Fibroblast of villous mesenchyme (primary cell): ENCODE data around the gene SHE. TPM values are rescaled to one million over a fixed set of nuclear protein-coding genes. Genes with fewer than 3 reads are reported as not detected.

ENCODE experiments used
- DNase-seq: peaks from one replicate; pipeline ENCODE4 v3.0.0-alpha.2; 2010; ENCODE audit warnings: low read depth
- H3K4me3 ChIP-seq: 2 replicates; pipeline ENCODE4 v1.5.1; 2011; ENCODE audit warnings: low read depth, mild to moderate bottlenecking, low read length
- CTCF ChIP-seq: IDR thresholded peaks from 2 replicates; pipeline ENCODE4 v1.5.1; 2012; ENCODE audit warnings: low read depth, mild to moderate bottlenecking, low read length; ENCODE audit not compliant: insufficient read depth
- total RNA-seq: library from RNA; depleted of rRNA; stranded (reverse); fragments of >200 nt; gene quantifications from 2 replicates; pipeline ENCODE4 v1.2.3, GENCODE V29; 2012

SHE gene
- total RNA-seq, 1 donor, result not detected

DNA sequence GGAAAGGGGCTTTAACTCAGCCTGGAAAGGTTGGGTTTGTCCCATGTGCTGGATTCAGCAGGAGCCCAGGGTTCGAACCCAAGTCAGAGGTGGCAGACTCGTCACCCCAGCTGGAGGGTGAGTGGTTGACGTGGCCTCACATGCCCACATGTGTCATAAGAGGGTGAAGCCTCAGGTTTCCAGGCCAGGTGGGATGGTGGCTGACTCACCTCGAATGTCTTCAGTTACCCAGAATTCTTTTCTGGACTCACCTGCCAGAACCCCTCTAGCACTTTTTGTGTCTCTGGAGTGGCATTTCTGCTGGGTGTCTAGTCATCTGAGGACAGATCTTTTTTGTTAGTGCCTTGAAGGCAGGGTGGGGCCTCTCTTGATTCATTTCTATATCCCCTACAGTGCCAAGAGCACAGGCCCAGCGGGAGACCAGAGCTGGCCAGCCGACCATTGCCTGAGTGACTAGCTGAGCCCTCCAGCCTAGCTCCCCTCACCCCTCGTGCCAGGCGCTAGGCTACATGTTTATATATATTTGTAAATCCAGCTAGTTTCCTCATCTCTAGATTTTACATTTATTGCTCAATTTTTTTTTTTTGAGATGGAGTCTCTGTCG lies 68.9 kb downstream of the SHE start:
- no peak overlapping the region for H3K4me3 ChIP-seq
- no peak for TF ChIP-seq CTCF
- DNase-seq, result no peak

DNA sequence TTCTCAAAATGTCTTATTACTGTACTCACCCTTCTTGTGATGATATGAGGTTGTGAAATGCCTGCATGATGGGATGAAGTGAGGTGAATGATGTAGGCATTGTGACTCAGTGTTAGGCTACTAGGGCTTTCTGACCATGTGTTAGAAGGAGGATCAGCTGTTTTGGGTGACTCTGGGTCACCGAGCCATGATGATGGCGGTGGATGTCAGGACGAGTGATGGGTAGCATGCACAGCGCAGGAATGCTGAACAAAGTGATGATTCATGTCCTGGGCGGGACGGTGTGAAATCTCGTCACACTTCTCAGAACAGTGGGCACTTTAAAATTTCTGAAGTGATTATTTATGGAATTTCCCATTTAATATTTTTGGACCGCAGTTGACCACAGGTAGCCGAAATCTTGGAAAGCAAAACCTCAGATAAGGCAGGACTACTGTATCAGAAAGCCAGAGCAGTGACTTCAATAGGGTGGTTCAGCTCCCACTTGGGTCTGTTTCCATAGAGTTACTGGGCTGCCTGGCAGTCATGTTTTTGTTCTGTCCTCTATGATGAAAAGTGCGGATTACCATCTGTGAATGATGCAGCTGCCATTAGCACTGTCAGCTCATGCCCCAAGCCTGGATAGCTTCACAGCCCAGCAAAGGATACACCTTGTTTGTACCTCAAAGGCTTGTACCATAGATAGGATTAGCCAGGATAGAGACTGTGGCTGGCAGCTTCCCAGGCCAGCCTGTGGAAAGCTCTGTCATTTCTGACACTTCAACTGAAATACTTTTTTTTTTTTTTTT lies 70.4 kb downstream of the SHE start:
- DNase-seq, result peak; percentile 97
- TF ChIP-seq CTCF, result no peak
- no peak overlapping the region for H3K4me3 ChIP-seq

DNA sequence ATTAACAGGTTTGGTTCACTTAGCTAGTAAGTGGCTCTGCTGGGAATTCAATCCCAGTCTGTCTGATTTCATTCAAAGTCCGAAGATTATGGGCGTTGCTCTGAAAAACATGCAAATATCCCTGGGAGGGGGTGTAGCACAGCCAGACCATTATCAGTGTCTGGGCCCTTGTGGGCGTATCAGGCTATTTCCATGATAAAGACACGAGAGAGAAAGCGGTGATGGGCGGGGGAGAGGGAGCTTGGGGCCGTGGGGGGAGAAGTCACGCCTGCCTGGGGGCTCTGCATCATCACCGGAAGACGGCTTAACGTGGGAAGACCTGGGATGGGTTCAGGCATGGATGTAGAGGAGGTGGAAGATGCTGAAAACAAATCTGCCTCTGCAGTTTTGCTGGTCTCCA lies 71.3 kb downstream of the SHE start:
- DNase-seq, result no peak
- no peak for TF ChIP-seq CTCF

GRCh38 chr1:154429841-154430611 lies 72.2 kb downstream of the SHE start:
- no peak overlapping the region for H3K4me3 ChIP-seq
- DNase-seq, result no peak
- TF ChIP-seq CTCF, result no peak

More for the DNA sequence above, 71.3 kb downstream of the SHE start:
- no peak overlapping the region for H3K4me3 ChIP-seq

Other genes starting within 250 kb of the SHE start
- 153 and 165 TPM in 2 replicates for gene HAX1, start 229.8 kb downstream of the SHE start, total RNA-seq
- not detected in 2 replicates for gene AQP10, start 181.3 kb downstream of the SHE start, total RNA-seq
- gene ATP8B2, start 176.9 kb downstream of the SHE start, total RNA-seq, result 107 and 155 TPM in 2 replicates
- 11.6 and 30.2 TPM in 2 replicates for gene IL6R, start 97.1 kb downstream of the SHE start, total RNA-seq
- gene TDRD10, start 193 bp downstream of the SHE start, total RNA-seq, result not detected in 2 replicates
- 24.8 and 36.3 TPM in 2 replicates for gene UBE2Q1, start 56.2 kb upstream of the SHE start, total RNA-seq
- gene CHRNB2, start 65.4 kb upstream of the SHE start, total RNA-seq, result under 0.01 TPM in 1 of 2 replicates, not detected in the other
- gene ADAR, start 105.8 kb upstream of the SHE start, total RNA-seq, result 115 and 142 TPM in 2 replicates